Measurements from ENCODE around the gene TMEM182.

TMEM182 gene

GRCh38 chr2:102841107-102841840 lies 79.4 kb downstream of the TMEM182 start:
- Histone ChIP-seq H3K79me2 (ENCODE audit: low read length) (no peaks in the 10 kb centered on the region), H2AFZ (ENCODE audit: low read depth, low read length) (peak overlapping the region; percentile 71), H3K4me2 (ENCODE audit: low read length) (no peak overlapping the region), H3K9ac (ENCODE audit: low read length) (no peak overlapping the region), H3K9me3 (ENCODE audit: insufficient read depth, low read length) (no peaks in the 10 kb centered on the region), H3K36me3 (replicated peaks; ENCODE audit: low read depth, low read length) (no peaks in the 10 kb centered on the region), H3K4me3 (ENCODE audit: low read length) (no peak overlapping the region), H3K4me1 (ENCODE audit: low read length) (peaks cover 3% of the 10 kb centered on the region; the same call in 1 of the 2 replicates), H4K20me1 (ENCODE audit: insufficient read depth, low read length) (no peaks in the 10 kb centered on the region), H3K27ac (ENCODE audit: low read length) (no peak overlapping the region), H3K27me3 (ENCODE audit: low read depth, low read length) (no peaks in the 10 kb centered on the region)
- TF ChIP-seq, protein P1, sequence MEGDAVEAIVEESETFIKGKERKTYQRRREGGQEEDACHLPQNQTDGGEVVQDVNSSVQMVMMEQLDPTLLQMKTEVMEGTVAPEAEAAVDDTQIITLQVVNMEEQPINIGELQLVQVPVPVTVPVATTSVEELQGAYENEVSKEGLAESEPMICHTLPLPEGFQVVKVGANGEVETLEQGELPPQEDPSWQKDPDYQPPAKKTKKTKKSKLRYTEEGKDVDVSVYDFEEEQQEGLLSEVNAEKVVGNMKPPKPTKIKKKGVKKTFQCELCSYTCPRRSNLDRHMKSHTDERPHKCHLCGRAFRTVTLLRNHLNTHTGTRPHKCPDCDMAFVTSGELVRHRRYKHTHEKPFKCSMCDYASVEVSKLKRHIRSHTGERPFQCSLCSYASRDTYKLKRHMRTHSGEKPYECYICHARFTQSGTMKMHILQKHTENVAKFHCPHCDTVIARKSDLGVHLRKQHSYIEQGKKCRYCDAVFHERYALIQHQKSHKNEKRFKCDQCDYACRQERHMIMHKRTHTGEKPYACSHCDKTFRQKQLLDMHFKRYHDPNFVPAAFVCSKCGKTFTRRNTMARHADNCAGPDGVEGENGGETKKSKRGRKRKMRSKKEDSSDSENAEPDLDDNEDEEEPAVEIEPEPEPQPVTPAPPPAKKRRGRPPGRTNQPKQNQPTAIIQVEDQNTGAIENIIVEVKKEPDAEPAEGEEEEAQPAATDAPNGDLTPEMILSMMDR (IDR thresholded peaks at IDR 0.05; ENCODE audit: low read depth, low read length): peak; percentile 60
- no peak for TF ChIP-seq EZH2phosphoT487 (IDR thresholded peaks at IDR 0.05; ENCODE audit: low read depth)

DNA sequence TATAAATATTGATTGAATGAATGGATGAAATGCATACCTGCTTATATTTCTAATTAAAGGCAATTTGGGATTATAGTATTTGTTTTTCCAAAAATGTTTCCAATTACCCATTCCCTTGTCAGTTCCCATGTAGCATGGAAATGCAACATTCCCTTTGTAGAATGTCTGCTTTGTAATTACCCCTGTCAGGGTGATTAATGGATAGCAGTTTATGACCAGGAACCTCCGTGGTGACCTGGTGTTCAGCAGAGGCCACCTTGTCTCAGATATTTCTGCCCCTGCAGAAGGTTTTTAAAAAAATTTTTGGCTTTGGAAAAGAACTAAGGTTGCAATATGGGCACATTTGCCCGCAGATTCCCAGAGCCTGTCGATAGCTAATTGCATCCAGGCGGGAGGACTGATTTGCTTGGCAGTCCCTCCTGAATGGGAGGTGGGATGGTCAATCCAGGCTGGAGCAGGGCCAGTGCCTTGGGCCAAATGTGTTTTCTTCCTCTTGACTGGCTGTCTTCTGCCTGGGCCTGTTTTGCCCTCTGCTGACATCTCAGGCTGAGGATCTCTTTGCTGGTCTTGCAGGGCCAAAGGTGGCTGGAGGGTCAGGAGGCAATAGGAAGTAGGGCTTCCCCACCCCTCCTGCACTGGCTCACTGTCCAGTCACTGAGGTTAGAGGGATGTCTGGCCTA lies 82.1 kb downstream of the TMEM182 start:
- Histone ChIP-seq H3K79me2 (ENCODE audit: low read length) (no peaks in the 10 kb centered on the region), H3K4me1 (ENCODE audit: low read length) (peaks cover 3% of the 10 kb centered on the region; the same call in 1 of the 2 replicates), H3K27ac (ENCODE audit: low read length) (no peak overlapping the region), H4K20me1 (ENCODE audit: insufficient read depth, low read length) (no peaks in the 10 kb centered on the region), H2AFZ (ENCODE audit: low read depth, low read length) (no peak overlapping the region), H3K4me2 (ENCODE audit: low read length) (no peak overlapping the region), H3K27me3 (ENCODE audit: low read depth, low read length) (no peaks in the 10 kb centered on the region), H3K9me3 (ENCODE audit: insufficient read depth, low read length) (no peaks in the 10 kb centered on the region), H3K36me3 (replicated peaks; ENCODE audit: low read depth, low read length) (no peaks in the 10 kb centered on the region), H3K4me3 (ENCODE audit: low read length) (no peak overlapping the region), H3K9ac (ENCODE audit: low read length) (no peak overlapping the region)
- TF ChIP-seq EZH2phosphoT487 (IDR thresholded peaks at IDR 0.05; ENCODE audit: low read depth): no peak
- TF ChIP-seq, protein P1 (IDR thresholded peaks at IDR 0.05; ENCODE audit: low read depth, low read length): no peak

DNA sequence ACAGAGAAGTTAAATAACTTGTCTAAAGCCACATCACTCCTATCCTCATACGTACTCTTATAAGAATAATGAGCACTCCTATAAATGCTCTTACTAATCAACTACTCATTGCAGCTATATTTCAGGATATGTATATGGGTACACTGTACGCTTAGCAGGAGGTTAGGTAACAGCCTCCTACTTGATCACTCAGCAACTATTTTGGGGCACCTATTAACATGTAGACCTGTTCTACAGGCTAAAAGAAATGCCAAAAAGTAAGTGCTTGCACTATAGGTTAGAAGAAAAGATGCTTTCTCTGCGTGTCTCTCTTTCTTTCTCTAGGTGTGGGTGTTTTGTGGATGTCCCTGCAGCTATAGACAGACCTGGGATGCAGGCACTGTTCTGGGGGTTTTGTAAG lies 83.1 kb downstream of the TMEM182 start:
- H3K79me2 ChIP-seq (ENCODE audit: low read length): no peaks in the 10 kb centered on the region
- H3K4me2 ChIP-seq (ENCODE audit: low read length): no peak overlapping the region
- no peaks in the 10 kb centered on the region for H3K36me3 ChIP-seq (replicated peaks; ENCODE audit: low read depth, low read length)
- H4K20me1 ChIP-seq (ENCODE audit: insufficient read depth, low read length): no peaks in the 10 kb centered on the region
- no peak overlapping the region for H3K9ac ChIP-seq (ENCODE audit: low read length)
- H3K27ac ChIP-seq (ENCODE audit: low read length): no peak overlapping the region
- no peaks in the 10 kb centered on the region for H3K4me1 ChIP-seq (ENCODE audit: low read length)
- no peak for TF ChIP-seq EZH2phosphoT487 (IDR thresholded peaks at IDR 0.05; ENCODE audit: low read depth)
- TF ChIP-seq, protein P1 (IDR thresholded peaks at IDR 0.05; ENCODE audit: low read depth, low read length): no peak
- no peaks in the 10 kb centered on the region for H3K27me3 ChIP-seq (ENCODE audit: low read depth, low read length)
- no peak overlapping the region for H2AFZ ChIP-seq (ENCODE audit: low read depth, low read length)
- no peaks in the 10 kb centered on the region for H3K9me3 ChIP-seq (ENCODE audit: insufficient read depth, low read length)
- no peak overlapping the region for H3K4me3 ChIP-seq (ENCODE audit: low read length)

DNA sequence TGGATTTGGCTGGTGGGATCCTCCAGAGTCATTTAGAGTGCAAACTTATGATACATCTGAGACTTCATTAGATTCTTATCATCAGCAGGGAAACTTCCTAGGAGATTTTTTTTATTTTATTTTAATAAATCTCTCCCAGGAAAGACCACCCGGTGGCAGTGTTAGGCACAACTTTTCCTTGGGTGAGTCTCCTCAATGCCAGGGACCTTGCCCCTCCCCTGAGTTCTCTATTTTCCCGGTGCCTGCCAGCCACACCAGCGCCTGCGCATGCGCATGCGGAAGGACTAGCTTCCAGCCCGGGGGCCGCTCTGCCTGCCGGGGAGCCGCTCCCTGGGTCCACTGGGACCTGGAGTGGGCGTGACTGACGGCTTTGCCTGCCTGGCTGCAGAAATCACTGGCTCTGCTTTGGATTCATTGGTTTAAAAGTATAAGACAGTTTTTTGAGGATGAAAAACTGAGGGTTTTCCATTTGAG lies 86.6 kb downstream of the TMEM182 start:
- Histone ChIP-seq H2AFZ (ENCODE audit: low read depth, low read length) (no peak overlapping the region), H3K4me3 (ENCODE audit: low read length) (no peak overlapping the region)
- no peak for TF ChIP-seq EZH2phosphoT487 (IDR thresholded peaks at IDR 0.05; ENCODE audit: low read depth)
- TF ChIP-seq, protein P1 (IDR thresholded peaks at IDR 0.05; ENCODE audit: low read depth, low read length): no peak

More for the DNA sequence above, 86.6 kb downstream of the TMEM182 start:
- Histone ChIP-seq H3K9me3 (ENCODE audit: insufficient read depth, low read length) (no peaks in the 10 kb centered on the region), H3K79me2 (ENCODE audit: low read length) (no peaks in the 10 kb centered on the region), H3K36me3 (replicated peaks; ENCODE audit: low read depth, low read length) (no peaks in the 10 kb centered on the region), H3K4me2 (ENCODE audit: low read length) (no peak overlapping the region), H4K20me1 (ENCODE audit: insufficient read depth, low read length) (no peaks in the 10 kb centered on the region), H3K4me1 (ENCODE audit: low read length) (no peaks in the 10 kb centered on the region), H3K27ac (ENCODE audit: low read length) (no peak overlapping the region), H3K9ac (ENCODE audit: low read length) (no peak overlapping the region), H3K27me3 (ENCODE audit: low read depth, low read length) (no peaks in the 10 kb centered on the region)

All from OCI-LY3 (cell line).